Left colon (tissue), 2 donors: ENCODE results near the gene HLA-DOB. TPM values are rescaled to one million over a fixed set of nuclear protein-coding genes. Genes with fewer than 3 reads are reported as not detected.
"Not testable (repeated sequence)": the region's sequence is repeated elsewhere in the genome, so short reads cannot be mapped to it uniquely, and the experiment has no call there.

Source experiments
- ATAC-seq: fragments of 200-7000 bp; cut with Tn5 transposase; one replicate; pipeline ENCODE4 v1.9.1; 2020; ENCODE audit warnings: mild to moderate bottlenecking, moderate library complexity
- DNase-seq, 2 donors: peaks; one replicate each; pipeline ENCODE4 v3.0.0-alpha.2; 2020
- intact Hi-C, 2 donors: fragments of 100-400 bp; cut with DNase I in 1 of 2; cut with micrococcal nuclease in 1 of 2; formaldehyde crosslinking; loops; one replicate each; pipeline versions ENCODE4 v1.11.2 to v1.14.0; 2022; cut with DNase I, micrococcal nuclease
- total RNA-seq, 2 donors: library from RNA; stranded (reverse); fragmentation: NEBNext Ultra II Directional; extraction: Animal tissue kit (Norgen Biotek cat#: 25700); gene quantifications; one replicate each; pipeline ENCODE4 v1.2.1, GENCODE V29; 2021
- donor health status: DM: no; HTN: no; CAD: no.
- donor health status: DM: yes; HTN: yes; CAD: no.

HLA-DOB gene
- total RNA-seq, 2 donors from 2014 or later: 0.64 to 1.7 TPM

DNA sequence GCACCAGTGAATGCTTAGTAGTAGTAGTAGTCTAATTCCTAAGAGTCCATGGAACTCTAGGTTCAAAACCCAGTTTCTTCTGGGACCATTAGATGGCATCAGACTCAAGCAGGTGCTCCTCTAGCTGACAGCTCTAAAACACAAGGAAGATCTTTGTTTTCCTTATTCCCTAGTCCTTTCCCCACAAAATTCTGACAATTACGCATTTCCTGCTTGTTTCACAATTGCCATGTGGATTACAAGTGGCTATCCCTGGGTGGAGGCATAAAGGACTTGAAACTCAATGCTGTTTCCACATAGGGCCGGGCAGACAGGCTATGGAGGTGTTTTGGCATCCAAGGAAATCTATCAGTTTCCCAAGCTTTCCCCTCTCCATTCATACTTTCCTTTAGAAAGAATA, 9.2 kb upstream of the HLA-DOB start:
- ATAC-seq (peak; percentile 81), DNase-seq (no peak)
- intact Hi-C loops: no loop called here

GRCh38 chr6:32819729-32820128, 2.9 kb upstream of the HLA-DOB start:
- intact Hi-C loops: no loop called here
- no peak for ATAC-seq

GRCh38 chr6:32818867-32819266, 2.1 kb upstream of the HLA-DOB start:
- intact Hi-C loops: no loop called here
- DNase-seq: no peak
- ATAC-seq: no peak

More at GRCh38 chr6:32819729-32820128, 2.9 kb upstream of the HLA-DOB start:
- no peak for DNase-seq

GRCh38 chr6:32815996-32816395, 806 bp downstream of the HLA-DOB start:
- DNase-seq (no peak), ATAC-seq (no peak)
- intact Hi-C loops: no loop called here

DNA sequence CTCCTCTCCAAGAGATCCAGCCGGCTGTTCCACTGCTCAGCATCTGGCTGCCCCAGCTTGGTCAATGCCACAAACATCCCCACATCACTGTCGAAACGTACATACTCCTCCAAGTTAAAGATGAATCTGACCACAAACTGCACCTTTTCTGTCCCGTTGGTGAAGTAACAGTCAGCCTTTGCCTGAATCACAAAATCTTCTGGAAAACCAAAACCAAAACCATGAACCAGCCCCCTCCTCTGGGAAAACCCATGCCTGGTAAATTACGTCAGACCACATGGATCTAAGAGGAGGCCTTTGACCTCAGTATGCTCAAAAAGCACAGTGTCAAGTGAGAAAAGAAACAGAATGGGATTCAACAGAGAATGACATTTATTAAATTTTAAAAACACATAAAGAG, 1.7 kb downstream of the HLA-DOB start:
- DNase-seq (no peak), ATAC-seq (no peak)

DNA sequence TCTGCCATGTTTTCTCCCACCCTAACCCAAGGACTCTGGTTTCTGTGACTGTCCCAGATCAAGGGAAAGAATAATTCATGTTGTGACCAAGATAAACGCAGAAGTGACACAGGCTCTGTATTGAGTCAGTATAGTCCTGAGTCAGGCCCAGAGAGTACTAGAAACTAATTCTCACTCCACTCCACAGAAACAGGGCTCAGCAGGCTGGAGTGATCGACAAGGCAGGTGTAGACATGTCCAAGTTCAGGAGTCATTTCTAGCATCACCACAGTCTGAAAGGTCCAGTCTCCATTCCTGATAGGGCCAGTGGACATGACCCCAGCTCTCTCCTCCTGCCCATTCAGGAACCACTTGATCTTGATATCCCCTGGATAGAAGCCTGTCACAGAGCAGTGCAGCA, 2.7 kb downstream of the HLA-DOB start:
- DNase-seq: no peak
- no peak for ATAC-seq
- intact Hi-C loops: no loop called here

More for the DNA sequence above, 1.7 kb downstream of the HLA-DOB start:
- intact Hi-C loops: no loop called here

DNA sequence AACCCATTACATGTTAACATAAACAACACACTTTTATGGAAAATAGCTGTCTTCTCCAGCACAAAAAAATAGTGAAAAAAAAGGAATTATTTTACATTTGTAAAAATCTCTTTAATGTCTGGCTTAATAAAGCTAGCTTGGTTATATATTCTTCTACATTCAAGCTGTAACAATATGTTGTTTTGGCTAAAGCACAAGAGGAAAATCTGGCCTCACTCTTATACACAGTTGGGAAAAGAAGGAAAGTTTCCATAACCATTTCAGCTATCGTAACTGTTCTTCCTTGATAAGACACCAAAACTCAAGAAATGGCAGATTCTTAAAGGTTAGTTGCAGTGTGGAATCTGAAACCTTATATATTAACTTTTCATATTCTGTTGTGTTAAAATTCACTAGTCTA, 7.6 kb downstream of the HLA-DOB start:
- ATAC-seq (no peak), DNase-seq (no peak)
- intact Hi-C loops: no loop called here

DNA sequence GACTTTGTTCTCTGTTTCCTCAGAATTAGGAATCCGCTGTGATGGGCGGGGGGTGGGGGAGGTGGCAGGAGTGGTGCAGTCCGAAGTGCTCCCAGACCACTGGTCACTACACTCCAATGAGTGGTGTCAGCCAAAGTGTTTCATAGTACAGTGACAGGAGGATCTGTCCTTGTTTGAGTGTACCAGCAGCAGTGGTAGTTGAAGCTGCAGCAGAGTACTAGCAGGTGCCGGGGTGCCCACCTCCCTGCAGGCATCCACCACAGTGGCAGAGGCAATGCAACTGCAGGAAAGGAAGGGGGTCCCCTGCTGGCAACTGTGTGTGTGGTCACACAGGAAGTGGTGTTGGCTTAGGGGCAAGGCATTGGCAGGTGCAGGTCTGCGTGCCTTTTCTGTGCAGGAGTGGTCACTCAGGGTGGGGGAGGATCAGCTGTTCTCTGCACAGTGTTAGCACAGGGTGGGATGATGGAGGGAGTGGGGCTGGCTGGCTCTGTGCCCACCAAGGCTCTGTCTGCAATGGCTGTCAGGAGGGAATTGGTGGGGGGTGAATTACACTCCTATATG, 9.7 kb downstream of the HLA-DOB start:
- DNase-seq (no peak), ATAC-seq (no peak)
- intact Hi-C loops: no loop called here

DNA sequence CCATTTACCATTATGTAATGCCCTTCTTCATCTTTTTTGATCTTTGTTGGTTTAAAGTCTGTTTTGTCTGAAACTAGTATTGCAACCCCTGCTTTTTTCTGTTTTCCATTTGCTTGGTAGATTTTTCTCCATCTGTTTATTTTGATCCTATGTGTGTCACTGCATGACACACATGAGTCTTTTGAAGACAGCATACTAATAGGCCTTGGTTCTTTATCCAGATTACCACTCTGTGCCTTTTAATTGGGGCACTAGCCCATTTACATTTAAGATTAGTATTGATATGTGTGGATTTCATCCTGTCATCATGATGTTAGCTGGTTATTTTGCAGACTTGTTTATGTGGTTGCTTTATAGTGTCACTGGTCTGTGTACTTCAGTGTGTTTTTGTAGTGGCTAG, 11.4 kb downstream of the HLA-DOB start:
- intact Hi-C loops, DNase-seq, ATAC-seq: not testable (repeated sequence)

DNA sequence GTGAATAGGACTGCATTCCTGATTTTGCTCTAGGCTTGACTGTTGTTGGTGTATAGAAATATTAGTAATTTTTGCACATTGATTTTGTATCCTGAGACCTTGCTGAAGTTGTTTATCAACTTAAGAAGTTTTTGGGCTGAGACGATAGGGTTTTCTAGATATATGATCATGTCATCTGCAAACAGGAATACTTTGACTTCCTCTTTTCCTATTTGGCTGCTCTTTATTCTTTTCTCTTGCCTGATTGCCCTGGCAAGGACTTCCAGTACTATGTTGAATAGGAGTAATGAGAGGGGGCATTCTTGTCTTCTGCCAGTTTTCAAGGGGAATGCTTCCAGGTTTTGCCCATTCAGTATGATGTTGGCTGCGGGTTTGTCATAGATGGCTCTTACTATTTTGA, 13.4 kb downstream of the HLA-DOB start:
- intact Hi-C loops: no loop called here
- ATAC-seq: no peak
- DNase-seq: no peak

GRCh38 chr6:32799740-32800139, 17.1 kb downstream of the HLA-DOB start:
- DNase-seq (no peak), ATAC-seq (no peak)
- intact Hi-C loops: loop anchor here in 1 of 2 donors (10.0 kb wide), 1 partner anchor 385 kb away; no protein-coding TSS in a partner anchor

DNA sequence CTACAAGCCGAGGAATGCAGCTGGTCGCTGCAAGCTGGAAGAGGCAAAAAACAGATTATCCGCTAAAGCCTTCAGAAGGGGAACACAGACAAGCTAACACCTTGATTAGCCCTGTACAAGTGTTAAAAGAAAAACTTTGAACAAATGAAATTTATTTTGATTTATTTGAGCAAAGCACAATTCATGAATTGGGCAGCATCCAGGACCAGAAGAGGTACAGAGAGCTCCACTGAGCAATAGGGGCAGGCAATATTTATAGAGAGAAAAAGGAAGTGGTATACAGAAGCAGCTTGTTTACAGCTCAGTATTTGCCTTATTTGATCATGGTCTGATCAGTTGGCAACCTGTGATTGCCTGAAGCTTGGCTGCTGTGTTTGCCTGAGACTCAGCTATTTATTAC, 17.6 kb downstream of the HLA-DOB start:
- intact Hi-C loops: loop anchor here in 1 of 2 donors (10.0 kb wide), 1 partner anchor 384 kb away; no protein-coding TSS in a partner anchor
- no peak for ATAC-seq
- no peak for DNase-seq

GRCh38 chr6:32796848-32797776, 19.7 kb downstream of the HLA-DOB start:
- ATAC-seq: peak; percentile 63
- peak; percentile 36 to 84 for DNase-seq
- intact Hi-C loops: loop anchor here (2.0 to 10.0 kb wide), 2 partner anchors 380 to 382 kb away; no protein-coding TSS in a partner anchor

DNA sequence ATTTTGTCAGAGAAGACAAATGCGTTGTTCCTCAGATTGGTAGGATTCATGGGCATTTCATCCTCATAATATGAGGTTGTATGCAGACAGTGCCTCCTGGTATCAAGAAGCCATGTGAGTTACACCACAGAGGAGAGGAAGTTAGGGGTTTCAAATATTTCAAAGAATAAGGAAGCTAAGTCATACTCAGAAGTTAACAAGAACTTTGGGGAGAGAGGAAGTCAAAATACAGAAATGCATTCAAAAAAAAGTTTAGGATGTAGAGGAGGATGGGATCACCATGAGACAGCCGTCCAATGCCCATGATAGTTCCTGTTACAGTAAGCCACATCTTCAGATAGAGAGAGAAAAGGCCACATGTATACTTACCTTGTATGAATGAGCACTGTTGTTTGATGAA, 22.3 kb downstream of the HLA-DOB start:
- ATAC-seq: no peak
- intact Hi-C loops: loop anchor here in 1 of 2 donors (10.0 kb wide), 1 partner anchor 380 kb away; no protein-coding TSS in a partner anchor
- DNase-seq: no peak

DNA sequence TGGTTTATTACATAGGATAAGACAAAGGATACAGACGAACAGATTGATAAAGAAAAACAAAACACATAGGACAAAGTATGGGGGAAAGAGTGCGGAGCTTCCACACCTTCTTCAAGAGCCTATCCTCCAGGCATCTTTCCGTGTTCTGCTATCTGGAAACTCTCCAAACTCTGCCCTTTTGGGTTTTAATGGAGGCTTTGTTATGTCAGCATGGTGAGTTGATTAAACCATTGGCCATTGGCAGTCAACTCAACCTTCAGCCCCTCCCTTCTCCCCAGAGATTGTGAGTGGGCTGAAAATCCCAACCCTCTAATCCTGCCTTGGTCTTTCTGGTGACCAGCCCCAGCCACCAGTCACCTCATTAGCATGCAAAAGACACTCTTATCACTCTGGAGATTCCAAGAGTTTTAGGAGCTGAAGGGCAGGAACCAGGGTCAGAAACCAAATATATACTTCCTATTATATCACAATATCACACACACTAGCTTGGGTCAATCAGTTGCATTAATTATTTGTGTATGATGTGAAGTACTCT, 23.8 kb downstream of the HLA-DOB start:
- DNase-seq (no peak), ATAC-seq (no peak)
- intact Hi-C loops: loop anchor here in 1 of 2 donors (10.0 kb wide), 1 partner anchor 378 kb away; no protein-coding TSS in a partner anchor

GRCh38 chr6:32790306-32790705, 26.5 kb downstream of the HLA-DOB start:
- no peak for DNase-seq
- intact Hi-C loops: loop anchor here in 1 of 2 donors (10.0 kb wide), 1 partner anchor 376 kb away; no protein-coding TSS in a partner anchor

DNA sequence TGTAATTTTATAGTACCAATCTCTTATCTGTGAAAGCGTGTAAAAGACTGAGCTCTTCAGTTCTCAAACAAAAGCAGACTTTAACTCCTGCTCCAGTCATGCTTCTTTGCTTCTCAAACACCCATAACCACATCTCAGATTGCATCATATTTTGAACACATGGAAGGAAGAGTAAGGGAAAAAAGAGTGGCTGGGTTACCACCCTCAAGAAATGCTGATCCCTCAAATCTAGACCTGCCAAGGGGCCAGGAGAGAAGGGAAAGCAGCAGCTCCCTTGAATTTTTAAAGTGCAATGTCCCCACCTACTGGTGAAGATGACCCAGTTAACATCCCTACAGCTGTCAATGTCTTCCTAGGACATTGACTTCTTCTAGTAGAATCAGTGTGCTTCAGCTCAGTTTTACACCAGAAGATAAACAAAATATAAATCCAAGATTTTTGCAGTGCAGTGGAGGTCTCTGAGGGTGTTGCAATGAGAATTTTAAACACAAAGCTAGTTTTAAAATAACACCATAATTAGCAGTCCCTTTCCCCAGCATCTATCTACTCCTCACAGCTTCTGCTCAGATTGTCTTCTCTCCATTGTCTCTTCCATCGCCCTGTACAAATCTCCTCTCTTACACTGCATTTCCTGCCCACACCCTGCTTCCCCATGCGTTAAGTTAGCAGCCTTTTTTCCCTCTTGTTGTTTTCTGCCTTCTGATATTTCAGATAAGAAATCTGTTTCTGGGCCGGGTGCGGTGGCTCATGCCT, 30.8 kb downstream of the HLA-DOB start:
- DNase-seq: peak in 1 of 2 donors; percentile 20
- peak; percentile 93 for ATAC-seq
- intact Hi-C loops: loop anchor here in 1 of 2 donors (10.0 kb wide), 1 partner anchor 81 kb away; no protein-coding TSS in a partner anchor

More at GRCh38 chr6:32790306-32790705, 26.5 kb downstream of the HLA-DOB start:
- ATAC-seq: no peak

GRCh38 chr6:32782923-32783322, 33.9 kb downstream of the HLA-DOB start:
- intact Hi-C loops: loop anchor here in 1 of 2 donors (10.0 kb wide), 1 partner anchor 78 kb away; no protein-coding TSS in a partner anchor
- DNase-seq, ATAC-seq: not testable (repeated sequence)

DNA sequence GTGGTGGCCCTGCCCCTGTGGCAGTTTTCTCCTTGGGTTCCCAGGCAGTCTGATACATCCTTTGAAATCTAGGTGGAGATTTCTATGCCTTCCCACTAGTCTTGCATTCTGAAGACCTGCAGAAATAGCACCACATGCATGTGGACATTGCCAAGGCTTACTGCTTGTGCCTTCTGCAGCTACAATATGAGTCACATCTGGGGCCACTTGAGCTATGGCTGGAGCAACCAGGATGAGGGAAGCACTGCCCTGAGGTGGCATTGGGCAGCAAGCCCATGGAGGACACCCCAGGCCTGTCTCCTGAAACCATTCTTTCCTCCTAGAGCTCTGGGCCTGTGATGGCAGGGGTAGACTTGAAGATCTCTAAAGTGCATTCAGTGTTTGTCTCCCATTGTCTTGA, 37.8 kb downstream of the HLA-DOB start:
- intact Hi-C loops: no loop called here
- DNase-seq (no peak), ATAC-seq (no peak)
